OCI-LY1 (cell line): ENCODE data around the gene PGM2L1.

Source experiments
- H2AFZ ChIP-seq: fragments of 200-600 bp; sonication (generic), shearing (Covaris generic); 2 replicates; pipeline ENCODE4 v1.6.0; 2014; ENCODE audit warnings: antibody characterized with exemption, mild to moderate bottlenecking, low read length
- H3F3A ChIP-seq: fragments of 200-600 bp; sonication (generic), shearing (Covaris generic); 2 replicates; pipeline ENCODE4 v1.6.0; 2014; ENCODE audit warnings: mild to moderate bottlenecking, antibody characterized with exemption, low read length, moderate library complexity; ENCODE audit not compliant: insufficient read depth
- H3K27ac ChIP-seq: fragments of 200-600 bp; sonication (generic); 2 replicates; pipeline ENCODE4 v1.5.1; 2014; ENCODE audit warnings: low read length, mixed run types, mild to moderate bottlenecking, low read depth; ENCODE audit not compliant: poor library complexity, severe bottlenecking
- H3K27me3 ChIP-seq: fragments of 200-600 bp; sonication (generic); 2 replicates; pipeline ENCODE4 v1.6.0; 2014; ENCODE audit warnings: antibody characterized with exemption, mild to moderate bottlenecking, low read length, moderate library complexity; ENCODE audit not compliant: insufficient read depth
- H3K36me3 ChIP-seq: fragments of 200-600 bp; sonication (generic); 2 replicates; pipeline ENCODE4 v1.6.1; 2014; ENCODE audit warnings: mild to moderate bottlenecking, antibody characterized with exemption, low read length, moderate library complexity, mixed read lengths; ENCODE audit not compliant: insufficient read depth
- H3K4me1 ChIP-seq: fragments of 200-600 bp; sonication (generic); 2 replicates; pipeline ENCODE4 v1.5.1; 2014; ENCODE audit warnings: mild to moderate bottlenecking, low read length, moderate library complexity; ENCODE audit not compliant: insufficient read depth, severe bottlenecking
- H3K4me2 ChIP-seq: fragments of 200-600 bp; sonication (generic), shearing (Covaris generic); 2 replicates; pipeline ENCODE4 v1.6.1; 2014; ENCODE audit warnings: low read length
- H3K4me3 ChIP-seq: fragments of 200-600 bp; sonication (generic); 2 replicates; pipeline ENCODE4 v1.5.1; 2014; ENCODE audit warnings: low read length, low read depth, mild to moderate bottlenecking, mixed read lengths; ENCODE audit not compliant: poor library complexity, severe bottlenecking
- H3K79me2 ChIP-seq: fragments of 200-600 bp; shearing (Covaris generic); 2 replicates; pipeline ENCODE4 v1.6.1; 2016; ENCODE audit warnings: mixed run types, low read length, mixed read lengths; ENCODE audit not compliant: insufficient read depth
- H3K9ac ChIP-seq: fragments of 200-600 bp; sonication (generic), shearing (Covaris generic); 2 replicates; pipeline ENCODE4 v1.6.1; 2014; ENCODE audit warnings: mild to moderate bottlenecking, low read length, mixed read lengths
- H3K9me2 ChIP-seq: fragments of 200-600 bp; sonication (generic), shearing (Covaris generic); 2 replicates; pipeline ENCODE4 v1.6.1; 2014; ENCODE audit warnings: low read depth, mild to moderate bottlenecking, low read length, mixed read lengths
- H3K9me3 ChIP-seq: fragments of 200-600 bp; shearing (Covaris generic); 2 replicates; pipeline ENCODE4 v1.6.1; 2014; ENCODE audit warnings: low read length, mixed read lengths
- H4K20me1 ChIP-seq: fragments of 200-600 bp; sonication (generic), shearing (Covaris generic); 2 replicates; pipeline ENCODE4 v1.6.0; 2016; ENCODE audit warnings: mild to moderate bottlenecking, low read length; ENCODE audit not compliant: insufficient read depth
- EZH2 ChIP-seq: fragments of 200-600 bp; sonication (generic), shearing (Covaris generic); IDR thresholded peaks from 2 replicates; pipeline ENCODE4 v1.8.0; 2017; ENCODE audit warnings: borderline replicate concordance, mixed run types, mild to moderate bottlenecking, antibody characterized with exemption, low read length, moderate library complexity, mixed read lengths
- TF ChIP-seq, protein P1 (sequence below): fragments of 200-600 bp; sonication (generic), shearing (Covaris generic); IDR thresholded peaks from 2 replicates; pipeline ENCODE4 v1.5.1; 2017; ENCODE audit warnings: mild to moderate bottlenecking, antibody characterized with exemption, low read length, moderate library complexity, mixed read lengths

The PGM2L1 gene

DNA sequence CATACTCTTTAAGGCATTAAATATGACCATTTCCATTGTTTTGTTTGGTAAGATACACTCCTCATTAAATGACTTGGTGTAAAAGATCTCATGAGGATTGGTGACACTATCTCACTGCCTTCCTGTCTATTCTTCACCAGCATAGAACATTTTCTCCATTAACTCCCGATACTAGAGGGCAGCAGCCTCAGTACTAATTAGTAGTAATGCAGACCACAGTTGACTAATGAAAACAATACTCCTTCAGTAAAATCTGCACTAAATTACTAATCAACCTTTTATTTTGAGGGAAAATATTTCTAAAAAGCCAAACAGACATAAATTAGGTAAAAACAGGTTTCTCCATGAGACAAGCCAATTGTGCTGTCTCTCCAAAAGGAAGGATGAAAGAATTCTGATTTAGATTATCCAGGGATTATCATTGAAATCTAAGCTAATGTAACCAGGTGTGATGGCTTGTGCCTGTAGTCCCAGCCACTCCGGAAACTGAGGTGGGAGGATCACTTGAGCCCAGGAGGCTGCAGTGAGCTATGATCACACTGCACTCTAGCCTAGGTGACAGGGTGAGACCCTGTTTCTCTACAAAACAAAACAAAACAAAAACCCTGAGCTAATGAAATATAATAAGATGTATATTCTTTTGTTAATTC, 9.4 kb downstream of the PGM2L1 start:
- Histone ChIP-seq H3K4me2 (no peak overlapping the region), H4K20me1 (no peaks in the 10 kb centered on the region), H3K9ac (no peak overlapping the region), H3K9me2 (no peaks in the 10 kb centered on the region), H3K79me2 (no peaks in the 10 kb centered on the region), H3K9me3 (no peaks in the 10 kb centered on the region), H3K27me3 (no peaks in the 10 kb centered on the region), H3K36me3 (no peaks in the 10 kb centered on the region), H3K27ac (no peak overlapping the region), H3K4me3 (no peak overlapping the region), H3K4me1 (no peaks in the 10 kb centered on the region), H2AFZ (no peak overlapping the region), H3F3A (no peaks in the 10 kb centered on the region)
- TF ChIP-seq, protein P1, sequence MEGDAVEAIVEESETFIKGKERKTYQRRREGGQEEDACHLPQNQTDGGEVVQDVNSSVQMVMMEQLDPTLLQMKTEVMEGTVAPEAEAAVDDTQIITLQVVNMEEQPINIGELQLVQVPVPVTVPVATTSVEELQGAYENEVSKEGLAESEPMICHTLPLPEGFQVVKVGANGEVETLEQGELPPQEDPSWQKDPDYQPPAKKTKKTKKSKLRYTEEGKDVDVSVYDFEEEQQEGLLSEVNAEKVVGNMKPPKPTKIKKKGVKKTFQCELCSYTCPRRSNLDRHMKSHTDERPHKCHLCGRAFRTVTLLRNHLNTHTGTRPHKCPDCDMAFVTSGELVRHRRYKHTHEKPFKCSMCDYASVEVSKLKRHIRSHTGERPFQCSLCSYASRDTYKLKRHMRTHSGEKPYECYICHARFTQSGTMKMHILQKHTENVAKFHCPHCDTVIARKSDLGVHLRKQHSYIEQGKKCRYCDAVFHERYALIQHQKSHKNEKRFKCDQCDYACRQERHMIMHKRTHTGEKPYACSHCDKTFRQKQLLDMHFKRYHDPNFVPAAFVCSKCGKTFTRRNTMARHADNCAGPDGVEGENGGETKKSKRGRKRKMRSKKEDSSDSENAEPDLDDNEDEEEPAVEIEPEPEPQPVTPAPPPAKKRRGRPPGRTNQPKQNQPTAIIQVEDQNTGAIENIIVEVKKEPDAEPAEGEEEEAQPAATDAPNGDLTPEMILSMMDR: peak; percentile 89
- TF ChIP-seq EZH2: no peak

DNA sequence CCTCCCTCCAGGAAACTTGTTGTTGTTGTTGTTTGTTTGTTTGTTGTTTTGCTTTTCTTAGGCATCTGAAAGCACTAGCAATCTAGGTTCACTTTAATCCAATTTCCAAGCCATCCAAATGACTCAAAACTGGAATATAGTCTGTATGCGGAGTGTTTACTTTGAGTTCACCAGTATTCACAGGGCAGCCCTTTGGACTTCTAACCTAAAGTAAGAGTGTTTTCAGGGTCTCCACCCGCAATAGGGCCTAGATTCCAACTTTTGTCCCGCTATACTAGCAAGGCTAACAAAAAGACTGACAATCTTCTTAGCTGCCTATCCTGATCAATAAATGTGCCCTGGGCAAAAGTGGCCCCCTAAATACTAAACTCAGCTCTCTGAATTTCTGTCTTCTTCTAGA, 13.6 kb downstream of the PGM2L1 start:
- no peaks in the 10 kb centered on the region for H4K20me1 ChIP-seq
- no peaks in the 10 kb centered on the region for H3F3A ChIP-seq
- no peaks in the 10 kb centered on the region for H3K9me3 ChIP-seq
- no peak overlapping the region for H2AFZ ChIP-seq
- no peaks in the 10 kb centered on the region for H3K36me3 ChIP-seq
- H3K4me2 ChIP-seq: no peak overlapping the region
- no peak for TF ChIP-seq EZH2
- TF ChIP-seq, protein P1: no peak
- no peak overlapping the region for H3K9ac ChIP-seq
- no peak overlapping the region for H3K27ac ChIP-seq
- no peaks in the 10 kb centered on the region for H3K79me2 ChIP-seq
- H3K9me2 ChIP-seq: no peaks in the 10 kb centered on the region
- no peaks in the 10 kb centered on the region for H3K27me3 ChIP-seq
- H3K4me3 ChIP-seq: no peak overlapping the region
- no peaks in the 10 kb centered on the region for H3K4me1 ChIP-seq

DNA sequence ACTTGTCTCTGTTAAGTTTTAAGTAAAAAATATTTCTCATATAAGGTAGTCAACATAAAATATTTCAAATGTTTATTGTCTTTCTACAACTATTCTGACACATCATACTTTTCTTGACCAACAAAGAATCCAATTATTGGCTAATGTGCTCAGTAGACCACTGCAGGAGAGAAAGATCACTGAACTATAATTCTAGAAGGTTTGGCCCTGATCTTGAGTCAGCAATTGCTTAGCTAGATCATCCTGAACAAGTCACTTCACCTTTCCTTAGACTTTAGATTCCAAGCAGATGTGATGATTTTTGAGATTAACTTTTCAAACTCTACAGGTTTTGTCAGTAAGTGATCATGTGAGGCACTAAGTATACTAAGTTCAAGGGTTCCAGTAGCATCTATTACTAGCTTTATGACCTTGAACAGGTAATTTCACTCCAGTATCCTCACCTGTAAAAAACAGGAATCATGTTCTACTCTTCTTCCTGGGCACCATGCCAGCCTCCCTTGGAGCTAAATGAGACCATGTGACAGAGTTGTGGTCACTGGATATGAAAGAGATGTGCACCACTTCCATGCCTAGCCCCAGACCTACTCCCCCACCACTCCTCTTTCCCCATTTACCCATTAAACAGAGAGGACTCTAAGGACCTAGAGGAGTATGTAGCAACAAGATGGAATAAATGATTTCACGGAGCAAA, 17.3 kb downstream of the PGM2L1 start:
- Histone ChIP-seq H3K4me1 (no peaks in the 10 kb centered on the region), H3K27ac (no peak overlapping the region), H3K9me3 (no peaks in the 10 kb centered on the region), H3K9me2 (no peaks in the 10 kb centered on the region), H3K27me3 (no peaks in the 10 kb centered on the region), H2AFZ (no peak overlapping the region), H3K79me2 (no peaks in the 10 kb centered on the region), H3K4me2 (no peak overlapping the region), H4K20me1 (no peaks in the 10 kb centered on the region), H3K4me3 (no peak overlapping the region), H3K36me3 (no peaks in the 10 kb centered on the region), H3F3A (no peaks in the 10 kb centered on the region), H3K9ac (no peak overlapping the region)
- no peak for TF ChIP-seq EZH2
- TF ChIP-seq, protein P1: no peak
